Gastroesophageal sphincter (tissue), 3 donors: Measurements from ENCODE around the gene GLYATL1B.
"Not testable (repeated sequence)": the region's sequence is repeated elsewhere in the genome, so short reads cannot be mapped to it uniquely, and the experiment has no call there.

ENCODE experiments used
- POLR2A ChIP-seq, 2 donors: fragments of 450-650 bp; IDR thresholded peaks; one replicate each; pipeline ENCODE4 v1.6.1; 2017; ENCODE audit warnings: antibody characterized with exemption in 2 of 2, mild to moderate bottlenecking in 2 of 2, moderate library complexity in 1 of 2
- TF ChIP-seq, protein P1 (sequence below), 4 experiments: fragments of 200-600 bp in 2 of 4; fragments of 450-650 bp in 2 of 4; sonication (generic) in 1 of 4; IDR thresholded peaks; one replicate each; pipeline ENCODE4 v1.5.1; 2017 to 2019; ENCODE audit warnings: antibody characterized with exemption in 4 of 4, mild to moderate bottlenecking in 2 of 4, moderate library complexity in 2 of 4

GRCh38 chr11:59037434-59037833 is 48.7 kb upstream of the GLYATL1B start:
- not testable (repeated sequence) for TF ChIP-seq POLR2A (IDR thresholded peaks at IDR 0.05)
- TF ChIP-seq, protein P1, sequence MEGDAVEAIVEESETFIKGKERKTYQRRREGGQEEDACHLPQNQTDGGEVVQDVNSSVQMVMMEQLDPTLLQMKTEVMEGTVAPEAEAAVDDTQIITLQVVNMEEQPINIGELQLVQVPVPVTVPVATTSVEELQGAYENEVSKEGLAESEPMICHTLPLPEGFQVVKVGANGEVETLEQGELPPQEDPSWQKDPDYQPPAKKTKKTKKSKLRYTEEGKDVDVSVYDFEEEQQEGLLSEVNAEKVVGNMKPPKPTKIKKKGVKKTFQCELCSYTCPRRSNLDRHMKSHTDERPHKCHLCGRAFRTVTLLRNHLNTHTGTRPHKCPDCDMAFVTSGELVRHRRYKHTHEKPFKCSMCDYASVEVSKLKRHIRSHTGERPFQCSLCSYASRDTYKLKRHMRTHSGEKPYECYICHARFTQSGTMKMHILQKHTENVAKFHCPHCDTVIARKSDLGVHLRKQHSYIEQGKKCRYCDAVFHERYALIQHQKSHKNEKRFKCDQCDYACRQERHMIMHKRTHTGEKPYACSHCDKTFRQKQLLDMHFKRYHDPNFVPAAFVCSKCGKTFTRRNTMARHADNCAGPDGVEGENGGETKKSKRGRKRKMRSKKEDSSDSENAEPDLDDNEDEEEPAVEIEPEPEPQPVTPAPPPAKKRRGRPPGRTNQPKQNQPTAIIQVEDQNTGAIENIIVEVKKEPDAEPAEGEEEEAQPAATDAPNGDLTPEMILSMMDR (IDR thresholded peaks at IDR 0.05), result not testable (repeated sequence)
